ENCODE results near the gene OR2D2. TPM values are rescaled to one million over a fixed set of nuclear protein-coding genes. Genes with fewer than 3 reads are reported as not detected.
"Not testable (repeated sequence)": the region's sequence is repeated elsewhere in the genome, so short reads cannot be mapped to it uniquely, and the experiment has no call there.

The OR2D2 gene
- 1.0 TPM for total RNA-seq

- no peak for DNase-seq (ENCODE audit: low spot score)
These were observed at the start of gene OR2D2 for GRCh38 chr11:6892400-6892799. Gene OR2D2 (minus strand): TSS chr11:6892500. CDS start chr11:6892500, 0 bp downstream.

GRCh38 chr11:6941970-6942369, 49.7 kb upstream of the OR2D2 start:
- DNase-seq (ENCODE audit: low spot score): no peak

DNA sequence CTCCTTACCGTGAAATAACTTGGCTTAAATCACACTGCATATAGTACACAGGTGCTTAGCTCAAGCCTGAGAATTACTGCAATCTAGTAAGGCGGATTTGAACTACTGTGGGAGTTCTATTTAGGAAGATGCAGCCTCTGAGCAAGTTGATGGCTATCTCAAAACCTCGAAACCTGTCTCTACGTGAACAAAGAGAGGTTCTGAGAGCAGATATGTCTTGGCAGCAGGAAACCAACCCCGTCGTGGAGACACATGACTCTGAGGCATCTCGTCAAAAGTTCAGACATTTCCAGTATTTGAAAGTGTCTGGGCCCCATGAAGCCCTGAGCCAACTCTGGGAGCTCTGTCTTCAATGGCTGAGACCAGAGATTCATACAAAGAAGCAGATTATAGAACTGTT, 39.8 kb upstream of the OR2D2 start:
- no peak for DNase-seq (ENCODE audit: low spot score)

DNA sequence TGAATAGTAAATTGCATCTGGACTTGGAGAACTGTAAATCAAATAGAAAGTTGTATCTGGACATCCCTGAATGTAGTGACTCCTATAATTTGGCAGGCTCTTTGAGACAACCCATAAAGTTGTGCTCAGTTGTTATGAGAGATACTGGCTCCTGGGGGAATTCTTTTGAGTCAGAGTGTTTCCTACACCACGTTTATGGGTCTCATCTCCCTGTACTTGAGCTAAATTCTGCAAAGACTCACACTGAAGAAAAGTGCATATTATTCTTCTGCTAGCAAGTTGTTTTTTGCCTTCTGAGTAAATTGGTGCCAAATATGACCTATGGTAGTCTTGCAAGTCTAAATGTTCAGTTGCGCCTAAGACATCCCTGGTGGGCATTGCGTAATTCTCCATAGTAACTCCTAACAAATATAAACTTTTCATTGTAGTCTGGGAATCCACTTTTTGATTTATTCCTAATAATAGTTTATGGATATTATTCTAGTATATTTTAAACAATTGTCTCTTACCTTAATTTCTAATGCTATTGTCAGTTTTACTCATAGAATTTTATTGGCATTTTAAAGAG, 38.9 kb upstream of the OR2D2 start:
- DNase-seq (ENCODE audit: low spot score): no peak

DNA sequence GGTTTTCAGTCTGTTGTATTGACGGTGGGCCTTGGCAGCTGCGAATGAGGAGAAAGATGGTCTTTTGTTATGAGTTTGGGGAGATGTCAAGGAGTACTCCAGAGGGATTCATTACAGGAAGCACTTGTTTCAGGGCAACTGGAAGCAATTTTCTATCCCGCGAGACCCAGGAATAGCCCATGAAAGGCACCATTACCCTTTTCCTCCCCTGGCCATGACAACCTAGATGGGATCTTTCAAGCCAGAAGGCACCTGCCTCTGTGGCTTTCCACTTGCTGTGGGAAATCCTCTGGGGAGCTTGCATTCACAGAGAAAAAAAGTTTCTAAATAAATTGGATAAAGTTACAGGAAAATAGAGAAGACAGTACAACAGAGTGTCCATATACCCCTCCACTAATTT, 36.6 kb upstream of the OR2D2 start:
- DNase-seq (ENCODE audit: low spot score): no peak

DNA sequence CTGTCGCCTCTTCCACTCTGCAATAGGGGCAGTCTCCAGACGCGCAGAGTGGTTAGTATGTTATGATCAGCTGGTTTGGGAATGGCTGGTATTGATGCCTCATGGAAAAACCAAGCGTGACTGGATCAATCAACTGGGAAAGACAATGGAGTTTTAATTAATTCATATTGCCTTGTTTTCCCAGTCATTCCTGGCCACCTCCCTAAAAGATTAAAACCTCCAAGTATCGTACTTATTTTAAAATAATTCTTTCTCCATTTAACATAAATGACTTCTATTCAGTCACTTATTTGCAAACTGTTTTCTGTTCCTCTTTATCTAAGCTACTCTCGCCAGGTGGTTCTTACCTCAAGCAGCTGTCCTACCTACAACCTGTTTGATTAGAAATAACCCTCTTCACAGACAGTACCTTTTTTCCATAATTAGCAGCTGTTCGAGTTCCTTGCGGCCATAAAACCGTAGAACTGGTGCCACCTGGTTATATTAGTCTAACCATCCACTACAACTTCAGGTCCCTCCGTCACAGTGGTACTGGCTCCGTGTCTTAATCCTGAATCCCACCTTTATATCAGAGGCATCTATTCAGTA, 34.8 kb upstream of the OR2D2 start:
- no peak for DNase-seq (ENCODE audit: low spot score)

GRCh38 chr11:6926208-6927029, 34.1 kb upstream of the OR2D2 start, which contains the start of gene ZNF215:
Gene ZNF215 (plus strand): TSS chr11:6926426. CDS start chr11:6932273, 5,847 bp downstream.
- peak; percentile 79 for DNase-seq (ENCODE audit: low spot score)

DNA sequence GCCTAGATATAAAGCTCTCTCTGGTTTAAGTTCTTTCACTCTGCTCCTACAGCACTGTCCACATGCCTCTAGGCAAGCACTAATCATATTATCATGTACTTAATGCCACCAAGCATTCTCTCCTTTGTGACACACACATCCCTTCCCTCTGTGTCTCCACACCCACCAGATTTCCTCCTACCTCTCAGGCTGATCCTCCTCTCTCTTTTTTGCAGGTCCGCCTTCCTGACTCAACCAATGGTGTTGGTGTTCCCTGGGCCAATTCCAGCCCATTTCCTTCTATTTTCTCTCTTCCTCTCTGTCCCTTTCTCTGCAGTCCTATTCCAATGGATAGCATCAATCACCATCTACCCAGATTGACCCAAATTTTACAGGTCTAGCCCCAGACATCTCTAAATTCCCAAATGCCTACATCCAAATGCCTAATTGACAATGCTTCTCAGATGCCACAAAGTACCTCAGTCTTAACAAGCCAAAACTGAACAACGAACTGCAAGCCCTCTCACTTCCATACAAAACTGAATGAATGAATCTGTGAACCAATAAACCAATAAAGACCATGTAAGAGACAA, 33.4 kb upstream of the OR2D2 start:
- no peak for DNase-seq (ENCODE audit: low spot score)

- no peak for DNase-seq (ENCODE audit: low spot score)
These were observed 32.8 kb upstream of the OR2D2 start for GRCh38 chr11:6925007-6925577.

- DNase-seq (ENCODE audit: low spot score): no peak
These were observed 28.4 kb upstream of the OR2D2 start, which contains the start of gene OR2D3 for GRCh38 chr11:6920702-6921101. Gene OR2D3 (plus strand): TSS chr11:6921002. CDS start chr11:6921002, 0 bp downstream.

- DNase-seq (ENCODE audit: low spot score): no peak
These were observed 27.4 kb upstream of the OR2D2 start for GRCh38 chr11:6919698-6920097.

- DNase-seq (ENCODE audit: low spot score): no peak
These were observed 19.6 kb upstream of the OR2D2 start for GRCh38 chr11:6911948-6912347.

DNA sequence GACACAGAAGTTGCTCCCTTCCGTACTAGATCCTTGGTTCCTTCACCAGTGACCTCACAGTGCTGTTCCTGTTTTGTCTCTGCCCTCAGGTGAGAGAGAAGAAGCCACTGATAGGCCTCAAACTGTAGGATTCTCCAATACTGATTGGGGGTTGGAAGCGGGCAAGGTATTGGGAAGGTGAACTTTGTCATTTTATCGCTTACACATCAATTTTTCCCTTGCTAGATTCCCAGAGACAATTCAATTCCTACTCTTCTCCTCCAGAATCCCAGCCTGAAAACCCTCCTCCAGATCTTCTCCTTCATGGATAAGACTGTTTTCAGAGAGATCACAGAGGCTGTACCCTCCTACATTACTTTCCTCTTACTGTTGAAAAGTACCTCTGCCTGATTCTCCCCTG, 19.1 kb upstream of the OR2D2 start:
- DNase-seq (ENCODE audit: low spot score): no peak

GRCh38 chr11:6904804-6905203, 12.5 kb upstream of the OR2D2 start:
- not testable (repeated sequence) for DNase-seq (ENCODE audit: low spot score)

GRCh38 chr11:6900327-6900999, 8.2 kb upstream of the OR2D2 start:
- DNase-seq (ENCODE audit: low spot score): no peak

GRCh38 chr11:6898911-6899310, 6.6 kb upstream of the OR2D2 start:
- DNase-seq (ENCODE audit: low spot score): no peak

- DNase-seq (ENCODE audit: low spot score): no peak
These were observed 2.7 kb upstream of the OR2D2 start for GRCh38 chr11:6895010-6895409.

DNA sequence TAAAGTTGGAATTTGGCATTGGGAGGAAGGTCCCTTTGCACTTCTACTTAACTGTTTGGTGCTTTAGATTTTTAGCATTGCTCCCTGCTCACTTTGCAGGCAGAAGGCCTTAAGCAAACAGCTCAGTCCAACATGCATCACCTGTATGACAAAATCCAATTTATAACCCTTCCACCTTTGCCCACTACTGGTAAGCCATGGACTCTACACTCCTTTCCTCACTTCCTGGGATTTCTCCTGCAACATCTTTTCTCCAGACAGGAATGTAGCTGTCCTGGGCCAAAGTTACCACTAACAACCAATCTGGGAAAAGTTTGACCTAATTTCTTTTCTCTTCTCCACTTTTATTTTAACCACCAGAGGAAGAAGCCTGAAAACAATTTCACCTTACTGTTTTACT, 1.8 kb upstream of the OR2D2 start:
- DNase-seq (ENCODE audit: low spot score): no peak

GRCh38 chr11:6889835-6890234, 2.5 kb downstream of the OR2D2 start:
- no peak for DNase-seq (ENCODE audit: low spot score)

DNA sequence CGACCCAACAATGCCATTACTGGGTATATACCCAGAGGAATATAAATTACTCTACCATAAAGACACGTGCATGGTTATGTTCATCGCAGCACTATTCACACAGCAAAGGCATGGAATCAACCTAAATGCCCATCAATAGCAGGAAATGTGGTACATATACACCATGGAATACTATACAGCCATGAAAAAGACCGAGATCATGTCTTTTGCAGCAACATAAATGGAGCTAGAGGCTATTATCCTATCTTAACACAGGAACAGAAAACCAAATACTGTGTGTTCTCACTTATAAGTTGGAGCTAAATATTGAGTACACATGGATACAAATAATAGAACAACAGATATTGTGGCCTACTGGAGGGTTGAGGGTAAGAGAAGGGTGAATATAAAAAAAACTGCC, 3.5 kb downstream of the OR2D2 start:
- no peak for DNase-seq (ENCODE audit: low spot score)

GRCh38 chr11:6887711-6888110, 4.6 kb downstream of the OR2D2 start:
- DNase-seq (ENCODE audit: low spot score): not testable (repeated sequence)

DNA sequence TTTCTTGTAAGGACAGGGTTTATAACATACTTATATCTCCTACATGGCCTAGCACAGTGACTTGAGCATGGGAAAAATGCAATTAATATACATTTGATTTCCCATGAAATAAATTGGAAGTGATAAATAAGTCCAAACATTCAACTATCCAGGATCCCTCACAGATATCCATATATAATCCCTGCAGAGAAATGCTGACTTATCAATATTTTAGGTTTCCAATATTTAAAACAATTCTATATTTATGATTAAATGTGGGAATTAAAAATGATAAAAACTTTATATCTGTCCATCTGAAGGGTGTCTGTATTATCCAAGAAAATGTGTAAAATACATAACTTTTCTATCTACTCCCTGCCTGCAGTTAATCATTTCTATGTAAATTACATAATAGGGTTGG, 9.5 kb downstream of the OR2D2 start:
- no peak for DNase-seq (ENCODE audit: low spot score)
